ENCODE data around the gene TAF3.

The TAF3 gene

DNA sequence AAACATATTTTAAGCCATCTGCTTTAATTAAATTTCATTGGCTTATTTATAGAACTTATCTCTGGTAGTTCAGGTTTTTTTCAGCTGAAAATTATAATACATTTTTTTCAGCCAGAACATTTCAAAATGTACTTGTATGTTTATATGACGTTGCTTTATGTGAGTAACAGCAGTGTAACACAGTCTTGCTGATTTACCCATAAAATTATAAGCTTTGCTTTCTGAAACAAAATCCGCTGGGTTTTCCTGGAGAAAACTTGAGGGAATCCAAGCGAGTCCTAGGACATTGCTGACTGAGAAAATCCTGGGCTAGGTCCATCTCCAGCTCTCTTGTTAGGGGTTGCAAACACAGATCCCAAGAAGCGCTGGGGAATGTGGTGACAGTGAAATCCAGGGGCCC is 124.0 kb downstream of the TAF3 start:
- Histone ChIP-seq H4K8ac (ENCODE audit: low read depth, low read length) (no peak overlapping the region), H3K36me3 (ENCODE audit: control insufficient read depth, insufficient read depth, low read length) (no peaks in the 10 kb centered on the region), H3K79me2 (ENCODE audit: control insufficient read depth, insufficient read depth, low read length) (no peaks in the 10 kb centered on the region), H3K18ac (ENCODE audit: low read length) (no peak overlapping the region), H2BK15ac (replicated peaks; ENCODE audit: low read depth) (no peak overlapping the region), H3K4me3 (ENCODE audit: low read length) (no peak overlapping the region), H3K56ac (ENCODE audit: low read length) (no peak overlapping the region), H4K5ac (ENCODE audit: low read length) (no peak overlapping the region), H3K79me1 (ENCODE audit: low read length) (peaks cover 1% of the 10 kb centered on the region), H3K4ac (ENCODE audit: low read depth, low read length) (no peak overlapping the region), H3K4me1 (ENCODE audit: control insufficient read depth, low read depth, low read length) (peaks cover 7% of the 10 kb centered on the region), H3K23ac (ENCODE audit: low read length) (no peak overlapping the region), H3K9ac (ENCODE audit: low read length) (no peak overlapping the region), H2BK120ac (ENCODE audit: low read depth, low read length) (no peak overlapping the region), H3K27ac (ENCODE audit: low read depth, low read length) (no peak overlapping the region), H3K4me2 (ENCODE audit: low read length) (no peak overlapping the region), H2BK5ac (ENCODE audit: low read length) (no peak overlapping the region), H3K27me3 (ENCODE audit: insufficient read depth, low read length, poor library complexity) (no peaks in the 10 kb centered on the region), H2AK5ac (ENCODE audit: low read length) (no peak overlapping the region)
- no peak for DNase-seq
- no CpG with 5 or more reads among the region's 4 CpGs for WGBS (ENCODE audit: extremely low coverage, insufficient coverage, low lambda C conversion rate)

DNA sequence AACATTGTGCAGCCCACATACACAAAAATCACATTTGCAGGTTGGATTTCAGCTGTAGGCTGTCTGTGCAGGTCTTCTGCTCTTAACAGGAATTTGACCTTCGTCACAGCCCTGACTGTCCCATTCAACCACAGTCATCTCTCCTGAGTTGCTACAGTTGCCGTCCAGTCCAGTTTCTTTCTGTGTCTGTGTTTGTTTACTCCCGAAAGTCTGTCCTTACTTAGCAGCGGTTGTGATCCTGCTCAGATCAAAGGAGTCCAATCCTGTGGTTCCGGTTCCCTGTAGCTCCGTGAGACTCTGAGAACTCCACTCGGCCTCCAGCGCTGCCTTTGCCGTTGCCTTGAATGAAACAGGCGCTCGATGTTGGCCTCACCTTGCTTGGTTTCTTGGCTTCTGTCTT is 124.6 kb downstream of the TAF3 start:
- H4K8ac ChIP-seq (ENCODE audit: low read depth, low read length): no peak overlapping the region
- no peak overlapping the region for H2AK5ac ChIP-seq (ENCODE audit: low read length)
- H4K5ac ChIP-seq (ENCODE audit: low read length): no peak overlapping the region
- H3K56ac ChIP-seq (ENCODE audit: low read length): no peak overlapping the region
- no peak overlapping the region for H3K23ac ChIP-seq (ENCODE audit: low read length)
- peaks cover 1% of the 10 kb centered on the region for H3K79me1 ChIP-seq (ENCODE audit: low read length)
- no peaks in the 10 kb centered on the region for H3K27me3 ChIP-seq (ENCODE audit: insufficient read depth, low read length, poor library complexity)
- no peak overlapping the region for H3K27ac ChIP-seq (ENCODE audit: low read depth, low read length)
- H3K79me2 ChIP-seq (ENCODE audit: control insufficient read depth, insufficient read depth, low read length): no peaks in the 10 kb centered on the region
- no peak overlapping the region for H3K4me3 ChIP-seq (ENCODE audit: low read length)
- H2BK5ac ChIP-seq (ENCODE audit: low read length): no peak overlapping the region
- H3K4ac ChIP-seq (ENCODE audit: low read depth, low read length): no peak overlapping the region
- no peak for DNase-seq
- no CpG with 5 or more reads among the region's 11 CpGs for WGBS (ENCODE audit: extremely low coverage, insufficient coverage, low lambda C conversion rate)
- no peak overlapping the region for H2BK120ac ChIP-seq (ENCODE audit: low read depth, low read length)
- no peak overlapping the region for H3K4me2 ChIP-seq (ENCODE audit: low read length)
- H3K36me3 ChIP-seq (ENCODE audit: control insufficient read depth, insufficient read depth, low read length): no peaks in the 10 kb centered on the region
- H3K9ac ChIP-seq (ENCODE audit: low read length): no peak overlapping the region
- H3K18ac ChIP-seq (ENCODE audit: low read length): no peak overlapping the region
- H2BK15ac ChIP-seq (replicated peaks; ENCODE audit: low read depth): no peak overlapping the region
- H3K4me1 ChIP-seq (ENCODE audit: control insufficient read depth, low read depth, low read length): peaks cover 7% of the 10 kb centered on the region

DNA sequence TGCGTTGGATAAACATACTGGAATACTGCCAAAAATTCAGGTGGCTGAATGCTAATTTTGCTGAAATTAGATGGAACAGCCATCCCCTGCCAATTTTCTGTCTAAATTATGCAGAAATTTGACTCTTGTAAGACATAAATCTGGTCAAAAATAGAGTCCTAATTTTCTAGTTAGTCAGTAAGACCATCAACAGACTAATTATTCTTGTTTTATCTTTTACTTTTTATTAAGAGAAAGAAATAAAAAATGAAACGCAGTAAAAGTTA is 125.8 kb downstream of the TAF3 start:
- Histone ChIP-seq H3K4me2 (ENCODE audit: low read length) (no peak overlapping the region), H3K18ac (ENCODE audit: low read length) (no peak overlapping the region), H2AK5ac (ENCODE audit: low read length) (no peak overlapping the region), H3K23ac (ENCODE audit: low read length) (no peak overlapping the region), H3K4me1 (ENCODE audit: control insufficient read depth, low read depth, low read length) (peaks cover 3% of the 10 kb centered on the region), H4K5ac (ENCODE audit: low read length) (no peak overlapping the region), H3K9ac (ENCODE audit: low read length) (no peak overlapping the region), H3K79me1 (ENCODE audit: low read length) (peaks cover 1% of the 10 kb centered on the region), H3K79me2 (ENCODE audit: control insufficient read depth, insufficient read depth, low read length) (no peaks in the 10 kb centered on the region), H3K36me3 (ENCODE audit: control insufficient read depth, insufficient read depth, low read length) (no peaks in the 10 kb centered on the region), H3K4ac (ENCODE audit: low read depth, low read length) (no peak overlapping the region), H2BK5ac (ENCODE audit: low read length) (no peak overlapping the region), H3K4me3 (ENCODE audit: low read length) (no peak overlapping the region), H3K27ac (ENCODE audit: low read depth, low read length) (no peak overlapping the region), H3K56ac (ENCODE audit: low read length) (no peak overlapping the region), H2BK120ac (ENCODE audit: low read depth, low read length) (no peak overlapping the region), H2BK15ac (replicated peaks; ENCODE audit: low read depth) (no peak overlapping the region), H3K27me3 (ENCODE audit: insufficient read depth, low read length, poor library complexity) (no peaks in the 10 kb centered on the region), H4K8ac (ENCODE audit: low read depth, low read length) (no peak overlapping the region)
- no CpG with 5 or more reads among the region's 2 CpGs for WGBS (ENCODE audit: extremely low coverage, insufficient coverage, low lambda C conversion rate)
- DNase-seq: no peak

GRCh38 chr10:7944537-7944936 is 126.2 kb downstream of the TAF3 start:
- Histone ChIP-seq H4K8ac (ENCODE audit: low read depth, low read length) (no peak overlapping the region), H3K36me3 (ENCODE audit: control insufficient read depth, insufficient read depth, low read length) (no peaks in the 10 kb centered on the region), H3K4me3 (ENCODE audit: low read length) (no peak overlapping the region), H2BK5ac (ENCODE audit: low read length) (no peak overlapping the region), H3K18ac (ENCODE audit: low read length) (no peak overlapping the region), H3K4me2 (ENCODE audit: low read length) (no peak overlapping the region), H3K27me3 (ENCODE audit: insufficient read depth, low read length, poor library complexity) (no peaks in the 10 kb centered on the region), H3K23ac (ENCODE audit: low read length) (no peak overlapping the region), H3K9ac (ENCODE audit: low read length) (no peak overlapping the region), H3K79me1 (ENCODE audit: low read length) (peaks cover 1% of the 10 kb centered on the region), H2BK15ac (replicated peaks; ENCODE audit: low read depth) (no peak overlapping the region), H3K56ac (ENCODE audit: low read length) (no peak overlapping the region), H3K4ac (ENCODE audit: low read depth, low read length) (no peak overlapping the region), H3K79me2 (ENCODE audit: control insufficient read depth, insufficient read depth, low read length) (no peaks in the 10 kb centered on the region), H2BK120ac (ENCODE audit: low read depth, low read length) (no peak overlapping the region), H2AK5ac (ENCODE audit: low read length) (no peak overlapping the region), H3K4me1 (ENCODE audit: control insufficient read depth, low read depth, low read length) (peaks cover 3% of the 10 kb centered on the region), H3K27ac (ENCODE audit: low read depth, low read length) (no peak overlapping the region), H4K5ac (ENCODE audit: low read length) (no peak overlapping the region)
- no peak for DNase-seq

GRCh38 chr10:7945034-7945433 is 126.7 kb downstream of the TAF3 start:
- Histone ChIP-seq H3K9ac (ENCODE audit: low read length) (no peak overlapping the region), H3K4me3 (ENCODE audit: low read length) (no peak overlapping the region), H3K56ac (ENCODE audit: low read length) (no peak overlapping the region), H2AK5ac (ENCODE audit: low read length) (no peak overlapping the region), H3K27me3 (ENCODE audit: insufficient read depth, low read length, poor library complexity) (no peaks in the 10 kb centered on the region), H3K27ac (ENCODE audit: low read depth, low read length) (no peak overlapping the region), H2BK120ac (ENCODE audit: low read depth, low read length) (no peak overlapping the region), H4K8ac (ENCODE audit: low read depth, low read length) (no peak overlapping the region), H3K4me2 (ENCODE audit: low read length) (no peak overlapping the region), H3K23ac (ENCODE audit: low read length) (no peak overlapping the region), H3K4ac (ENCODE audit: low read depth, low read length) (no peak overlapping the region), H3K18ac (ENCODE audit: low read length) (no peak overlapping the region), H3K79me2 (ENCODE audit: control insufficient read depth, insufficient read depth, low read length) (no peaks in the 10 kb centered on the region), H4K5ac (ENCODE audit: low read length) (no peak overlapping the region), H3K4me1 (ENCODE audit: control insufficient read depth, low read depth, low read length) (peaks cover 3% of the 10 kb centered on the region), H3K79me1 (ENCODE audit: low read length) (peaks cover 1% of the 10 kb centered on the region), H2BK15ac (replicated peaks; ENCODE audit: low read depth) (no peak overlapping the region), H3K36me3 (ENCODE audit: control insufficient read depth, insufficient read depth, low read length) (no peaks in the 10 kb centered on the region), H2BK5ac (ENCODE audit: low read length) (no peak overlapping the region)
- no CpG with 5 or more reads among the region's 2 CpGs for WGBS (ENCODE audit: extremely low coverage, insufficient coverage, low lambda C conversion rate)
- no peak for DNase-seq

- Histone ChIP-seq H3K4me3 (ENCODE audit: low read length) (no peak overlapping the region), H3K23ac (ENCODE audit: low read length) (peak overlapping the region; percentile 15)
Measured at GRCh38 chr10:7945469-7946187, 127.3 kb downstream of the TAF3 start.

More at GRCh38 chr10:7945469-7946187, 127.3 kb downstream of the TAF3 start:
- H3K27ac ChIP-seq (ENCODE audit: low read depth, low read length): no peak overlapping the region
- H2BK120ac ChIP-seq (ENCODE audit: low read depth, low read length): no peak overlapping the region
- peak; percentile 64 for DNase-seq
- no peak overlapping the region for H4K8ac ChIP-seq (ENCODE audit: low read depth, low read length)
- no peak overlapping the region for H3K18ac ChIP-seq (ENCODE audit: low read length)
- 100% methylated on average over 1 of the region's 11 CpGs for WGBS (ENCODE audit: extremely low coverage, insufficient coverage, low lambda C conversion rate)
- no peak overlapping the region for H2AK5ac ChIP-seq (ENCODE audit: low read length)
- H2BK5ac ChIP-seq (ENCODE audit: low read length): no peak overlapping the region
- no peaks in the 10 kb centered on the region for H3K36me3 ChIP-seq (ENCODE audit: control insufficient read depth, insufficient read depth, low read length)
- H3K79me2 ChIP-seq (ENCODE audit: control insufficient read depth, insufficient read depth, low read length): no peaks in the 10 kb centered on the region
- H3K4me1 ChIP-seq (ENCODE audit: control insufficient read depth, low read depth, low read length): peaks cover 3% of the 10 kb centered on the region
- no peaks in the 10 kb centered on the region for H3K27me3 ChIP-seq (ENCODE audit: insufficient read depth, low read length, poor library complexity)
- H3K9ac ChIP-seq (ENCODE audit: low read length): no peak overlapping the region
- H2BK15ac ChIP-seq (replicated peaks; ENCODE audit: low read depth): no peak overlapping the region
- no peak overlapping the region for H3K56ac ChIP-seq (ENCODE audit: low read length)
- peaks cover 1% of the 10 kb centered on the region for H3K79me1 ChIP-seq (ENCODE audit: low read length)
- H4K5ac ChIP-seq (ENCODE audit: low read length): no peak overlapping the region
- no peak overlapping the region for H3K4ac ChIP-seq (ENCODE audit: low read depth, low read length)
- H3K4me2 ChIP-seq (ENCODE audit: low read length): no peak overlapping the region
